Karpas-422 (cell line): ENCODE results near the gene RSF1. TPM values are rescaled to one million over a fixed set of nuclear protein-coding genes. Genes with fewer than 3 reads are reported as not detected.

ENCODE experiments used
- DNase-seq: peaks from one replicate; pipeline ENCODE4 v3.0.0-alpha.2; 2015
- H2AFZ ChIP-seq: fragments of 200-600 bp; sonication (generic); 2 replicates; pipeline ENCODE4 v1.6.1; 2014; ENCODE audit warnings: antibody characterized with exemption, low read length, mixed read lengths
- H3K27ac ChIP-seq: fragments of 200-600 bp; sonication (generic); 2 replicates; pipeline ENCODE4 v1.5.1; 2014; ENCODE audit warnings: mild to moderate bottlenecking, low read length, moderate library complexity
- H3K27me3 ChIP-seq: fragments of 200-600 bp; sonication (generic); 2 replicates; pipeline ENCODE4 v1.6.1; 2014; ENCODE audit warnings: low read length, mixed read lengths
- H3K36me3 ChIP-seq: fragments of 200-600 bp; sonication (generic); 2 replicates; pipeline ENCODE4 v1.6.1; 2014; ENCODE audit warnings: low read length, mixed read lengths; ENCODE audit not compliant: insufficient read depth
- H3K4me1 ChIP-seq: fragments of 200-600 bp; sonication (generic); 2 replicates; pipeline ENCODE4 v1.6.1; 2014; ENCODE audit warnings: mild to moderate bottlenecking, low read length, mixed read lengths
- H3K4me2 ChIP-seq: fragments of 200-600 bp; sonication (generic); 2 replicates; pipeline ENCODE4 v1.6.1; 2014; ENCODE audit warnings: low read length, low read depth, mild to moderate bottlenecking; ENCODE audit not compliant: poor library complexity, severe bottlenecking
- H3K4me3 ChIP-seq: fragments of 200-600 bp; sonication (generic); 2 replicates; pipeline ENCODE4 v1.5.1; 2014; ENCODE audit warnings: mild to moderate bottlenecking, antibody characterized with exemption, low read length, mixed read lengths
- H3K79me2 ChIP-seq: fragments of 200-600 bp; sonication (generic); 2 replicates; pipeline ENCODE4 v1.6.1; 2014; ENCODE audit warnings: mild to moderate bottlenecking, low read length, mixed read lengths
- H3K9ac ChIP-seq: fragments of 200-600 bp; sonication (generic); 2 replicates; pipeline ENCODE4 v1.6.0; 2014; ENCODE audit warnings: low read length
- H3K9me2 ChIP-seq: fragments of 200-600 bp; sonication (generic), shearing (Covaris generic); replicated peaks from 2 replicates; pipeline ENCODE4 v1.6.0; 2014; ENCODE audit warnings: mild to moderate bottlenecking, low read length, moderate library complexity; ENCODE audit not compliant: insufficient read depth
- H3K9me3 ChIP-seq: fragments of 300-700, 200-600 bp; sonication (generic); 2 replicates; pipeline ENCODE4 v1.6.1; 2014; ENCODE audit warnings: low read length, mixed read lengths
- H4K20me1 ChIP-seq: fragments of 200-600 bp; sonication (generic); 2 replicates; pipeline ENCODE4 v1.6.1; 2014; ENCODE audit warnings: mild to moderate bottlenecking, antibody characterized with exemption, low read length, low read depth; ENCODE audit not compliant: insufficient read depth
- total RNA-seq: library from RNA; depleted of rRNA; stranded (reverse); fragments of >200 nt; shearing (Covaris generic); gene quantifications from 2 replicates; pipeline ENCODE4 v1.2.3, GENCODE V29; 2014; ENCODE audit warnings: low replicate concordance

The RSF1 gene
- total RNA-seq, 1 experiment from 2014 or later = 45.1 TPM

DNA sequence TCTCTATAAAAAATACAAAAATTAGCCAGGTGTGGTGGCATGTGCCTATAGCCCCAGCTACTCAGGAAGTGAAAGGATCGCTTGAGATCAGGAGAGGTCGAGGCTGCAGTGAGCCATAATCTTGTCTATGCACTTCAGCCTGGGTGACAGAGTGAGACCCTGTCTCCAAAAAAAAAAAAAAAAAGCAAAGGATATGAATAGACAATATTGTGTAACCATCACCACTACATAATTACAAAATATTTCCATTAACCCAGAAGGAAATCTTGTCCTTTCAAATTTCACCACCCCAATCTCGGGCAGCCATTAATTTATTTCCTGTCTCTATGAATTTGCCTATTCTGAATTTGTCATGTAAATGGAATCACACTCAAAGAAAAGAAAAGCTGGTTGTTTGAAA is 21.2 kb downstream of the RSF1 start:
- Histone ChIP-seq H3K27me3 (no peaks in the 10 kb centered on the region), H3K9ac (no peak overlapping the region), H3K36me3 (peaks cover 13% of the 10 kb centered on the region), H3K4me2 (no peak overlapping the region), H3K27ac (no peak overlapping the region), H3K4me3 (no peak overlapping the region), H4K20me1 (peaks cover 8% of the 10 kb centered on the region), H3K9me3 (peaks cover 11% of the 10 kb centered on the region), H3K79me2 (peaks cover 100% of the 10 kb centered on the region), H3K9me2 (no peaks in the 10 kb centered on the region), H2AFZ (no peak overlapping the region), H3K4me1 (no peaks in the 10 kb centered on the region; the same call in 1 of the 2 replicates)
- DNase-seq = no peak

GRCh38 chr11:77793972-77794371 is 26.6 kb downstream of the RSF1 start:
- Histone ChIP-seq H3K79me2 (peaks cover 100% of the 10 kb centered on the region), H3K4me1 (no peaks in the 10 kb centered on the region), H3K4me2 (no peak overlapping the region), H4K20me1 (peaks cover 3% of the 10 kb centered on the region; the same call in 1 of the 2 replicates), H3K9ac (no peak overlapping the region), H3K36me3 (peaks cover 16% of the 10 kb centered on the region), H3K27me3 (no peaks in the 10 kb centered on the region), H3K9me2 (no peaks in the 10 kb centered on the region), H3K27ac (no peak overlapping the region), H3K4me3 (no peak overlapping the region), H3K9me3 (peaks cover 15% of the 10 kb centered on the region), H2AFZ (no peak overlapping the region)
- no peak for DNase-seq

DNA sequence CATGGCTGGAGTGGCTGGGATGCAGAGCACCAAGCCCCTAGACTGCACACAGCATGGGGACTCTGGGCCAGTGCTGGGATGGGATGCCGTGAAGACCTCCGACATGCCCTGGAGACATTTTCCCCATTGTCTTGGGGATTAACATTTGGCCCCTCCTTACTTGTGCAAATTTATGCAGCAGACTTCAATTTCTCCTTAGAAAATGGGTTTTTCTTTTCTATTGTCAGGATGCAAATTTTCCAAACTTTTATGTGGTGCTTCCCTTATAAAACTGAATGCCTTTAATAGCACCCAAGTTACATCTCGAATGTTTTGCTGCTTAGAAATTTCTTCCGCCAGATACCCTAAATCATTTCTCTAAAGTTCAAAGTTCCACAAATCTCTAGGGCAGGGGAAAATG is 29.2 kb downstream of the RSF1 start:
- Histone ChIP-seq H3K79me2 (peaks cover 99% of the 10 kb centered on the region), H2AFZ (no peak overlapping the region), H3K4me3 (no peak overlapping the region), H3K9ac (no peak overlapping the region), H3K4me2 (no peak overlapping the region), H3K27ac (no peak overlapping the region), H3K9me2 (no peaks in the 10 kb centered on the region), H3K4me1 (peaks cover 3% of the 10 kb centered on the region; the same call in 1 of the 2 replicates), H3K9me3 (peaks cover 15% of the 10 kb centered on the region), H3K36me3 (peaks cover 14% of the 10 kb centered on the region), H3K27me3 (no peaks in the 10 kb centered on the region), H4K20me1 (peaks cover 3% of the 10 kb centered on the region; the same call in 1 of the 2 replicates)
- no peak for DNase-seq

- peaks cover 5% of the 10 kb centered on the region for H3K4me1 ChIP-seq
- no peak overlapping the region for H3K4me2 ChIP-seq
- no peak overlapping the region for H3K27ac ChIP-seq
- peaks cover 6% of the 10 kb centered on the region for H3K36me3 ChIP-seq
- no peak for DNase-seq
- peaks cover 3% of the 10 kb centered on the region; the same call in 1 of the 2 replicates for H4K20me1 ChIP-seq
- no peaks in the 10 kb centered on the region for H3K9me2 ChIP-seq
- no peaks in the 10 kb centered on the region for H3K27me3 ChIP-seq
- H3K79me2 ChIP-seq = peaks cover 98% of the 10 kb centered on the region
- peaks cover 7% of the 10 kb centered on the region for H3K9me3 ChIP-seq
- no peak overlapping the region for H2AFZ ChIP-seq
- H3K9ac ChIP-seq = no peak overlapping the region
- no peak overlapping the region for H3K4me3 ChIP-seq
These were observed 30.6 kb downstream of the RSF1 start for GRCh38 chr11:77789731-77790476.

DNA sequence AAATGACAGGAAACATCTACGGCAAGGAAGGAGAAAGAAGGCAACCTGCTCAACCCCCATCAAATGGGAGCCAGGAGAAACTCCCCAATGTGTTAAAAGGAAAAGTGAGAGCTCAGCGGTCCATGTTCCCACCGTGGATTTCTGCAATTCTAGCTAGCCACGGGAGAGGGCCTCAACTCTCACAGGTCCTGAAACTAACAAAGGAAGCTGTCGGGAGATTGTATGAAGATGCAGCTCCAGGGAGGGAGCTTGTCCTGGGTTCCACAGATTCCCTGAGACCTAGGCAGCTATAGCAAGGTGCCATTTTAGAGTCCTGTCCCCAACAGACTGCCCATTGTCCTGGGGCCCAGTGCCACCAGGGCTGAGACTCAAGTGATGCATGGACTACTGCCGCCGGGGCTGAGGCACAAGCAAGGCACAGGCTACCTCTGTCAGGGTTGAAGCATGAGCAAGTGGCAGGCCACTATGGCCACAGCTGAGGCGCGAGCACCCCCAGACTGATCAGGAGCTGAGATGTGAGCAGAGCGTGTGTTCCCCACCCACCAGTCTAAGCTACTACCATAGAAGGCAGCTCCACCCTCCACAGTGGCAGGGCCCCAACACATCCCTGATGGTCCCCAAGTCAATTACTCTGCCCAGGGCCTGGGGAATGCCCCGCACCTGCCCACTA is 31.3 kb downstream of the RSF1 start:
- Histone ChIP-seq H3K4me1 (peaks cover 12% of the 10 kb centered on the region), H3K79me2 (peaks cover 98% of the 10 kb centered on the region), H4K20me1 (peaks cover 7% of the 10 kb centered on the region; the same call in 1 of the 2 replicates), H3K4me2 (no peak overlapping the region), H3K27me3 (no peaks in the 10 kb centered on the region), H3K9me2 (no peaks in the 10 kb centered on the region), H3K36me3 (peaks cover 3% of the 10 kb centered on the region; the same call in 1 of the 2 replicates), H3K27ac (no peak overlapping the region), H3K4me3 (no peak overlapping the region), H3K9ac (no peak overlapping the region), H3K9me3 (peaks cover 4% of the 10 kb centered on the region; the same call in 1 of the 2 replicates), H2AFZ (no peak overlapping the region)
- no peak for DNase-seq

GRCh38 chr11:77784572-77784971 is 36.0 kb downstream of the RSF1 start:
- H3K27ac ChIP-seq = peak overlapping the region; percentile 37; the same call in 1 of the 2 replicates
- no peak overlapping the region for H3K9ac ChIP-seq
- H4K20me1 ChIP-seq = peaks cover 20% of the 10 kb centered on the region; the same call in 1 of the 2 replicates
- no peak overlapping the region for H2AFZ ChIP-seq
- H3K4me3 ChIP-seq = no peak overlapping the region
- no peak for DNase-seq
- H3K4me1 ChIP-seq = peaks cover 26% of the 10 kb centered on the region
- H3K4me2 ChIP-seq = no peak overlapping the region
- H3K36me3 ChIP-seq = no peaks in the 10 kb centered on the region
- H3K79me2 ChIP-seq = peaks cover 97% of the 10 kb centered on the region
- no peaks in the 10 kb centered on the region for H3K9me2 ChIP-seq
- H3K9me3 ChIP-seq = no peaks in the 10 kb centered on the region
- no peaks in the 10 kb centered on the region for H3K27me3 ChIP-seq

- no peaks in the 10 kb centered on the region for H3K36me3 ChIP-seq
- H3K4me1 ChIP-seq = peaks cover 26% of the 10 kb centered on the region
- H3K4me3 ChIP-seq = no peak overlapping the region
- peak; percentile 53 for DNase-seq
- no peak overlapping the region for H3K9ac ChIP-seq
- no peak overlapping the region for H2AFZ ChIP-seq
- peaks cover 18% of the 10 kb centered on the region; the same call in 1 of the 2 replicates for H4K20me1 ChIP-seq
- no peaks in the 10 kb centered on the region for H3K9me3 ChIP-seq
- no peaks in the 10 kb centered on the region for H3K9me2 ChIP-seq
- H3K27me3 ChIP-seq = no peaks in the 10 kb centered on the region
- peak overlapping the region; percentile 45 for H3K4me2 ChIP-seq
- H3K27ac ChIP-seq = peak overlapping the region; percentile 43
- peaks cover 96% of the 10 kb centered on the region for H3K79me2 ChIP-seq
These were observed 37.5 kb downstream of the RSF1 start for GRCh38 chr11:77783025-77783424.

DNA sequence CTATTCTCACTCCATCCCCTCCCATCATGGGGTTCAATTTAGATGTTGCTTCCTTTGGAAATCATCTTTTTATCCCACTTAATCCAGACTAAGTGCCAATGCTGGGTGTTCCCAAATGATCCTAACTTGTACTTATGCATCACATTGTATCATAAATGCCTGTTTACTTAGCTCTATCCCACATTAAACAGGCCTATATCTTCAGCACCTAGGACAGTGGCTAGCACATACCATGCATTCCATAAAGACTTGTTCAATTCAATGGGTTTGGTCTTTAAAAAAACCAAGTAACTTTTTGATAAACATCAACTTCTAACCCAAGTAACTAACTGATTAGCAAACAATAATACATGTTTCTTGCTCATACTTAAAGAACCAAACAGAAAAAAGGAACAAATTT is 40.6 kb downstream of the RSF1 start:
- no peak overlapping the region for H3K4me3 ChIP-seq
- H4K20me1 ChIP-seq = peaks cover 25% of the 10 kb centered on the region; the same call in 1 of the 2 replicates
- no peaks in the 10 kb centered on the region for H3K9me2 ChIP-seq
- 0 out of 2 replicates have a peak, but pooled peaks cover 4% of the 10 kb centered on the region for H3K36me3 ChIP-seq
- H3K79me2 ChIP-seq = peaks cover 96% of the 10 kb centered on the region
- peak; percentile 49 for DNase-seq
- no peak overlapping the region for H3K4me2 ChIP-seq
- peaks cover 21% of the 10 kb centered on the region for H3K4me1 ChIP-seq
- no peak overlapping the region for H3K9ac ChIP-seq
- no peak overlapping the region for H2AFZ ChIP-seq
- no peak overlapping the region for H3K27ac ChIP-seq
- H3K27me3 ChIP-seq = no peaks in the 10 kb centered on the region
- H3K9me3 ChIP-seq = no peaks in the 10 kb centered on the region
